ENCODE data around the gene OLFML2A. TPM values are rescaled to one million over a fixed set of nuclear protein-coding genes. Genes with fewer than 3 reads are reported as not detected.

The OLFML2A gene
- total and polyA plus RNA-seq, 2 of the 13 experiments (the other 11 are each of a cell fraction or from before 2014, with no cell fraction given) = 0.01 to 0.02 TPM

DNA sequence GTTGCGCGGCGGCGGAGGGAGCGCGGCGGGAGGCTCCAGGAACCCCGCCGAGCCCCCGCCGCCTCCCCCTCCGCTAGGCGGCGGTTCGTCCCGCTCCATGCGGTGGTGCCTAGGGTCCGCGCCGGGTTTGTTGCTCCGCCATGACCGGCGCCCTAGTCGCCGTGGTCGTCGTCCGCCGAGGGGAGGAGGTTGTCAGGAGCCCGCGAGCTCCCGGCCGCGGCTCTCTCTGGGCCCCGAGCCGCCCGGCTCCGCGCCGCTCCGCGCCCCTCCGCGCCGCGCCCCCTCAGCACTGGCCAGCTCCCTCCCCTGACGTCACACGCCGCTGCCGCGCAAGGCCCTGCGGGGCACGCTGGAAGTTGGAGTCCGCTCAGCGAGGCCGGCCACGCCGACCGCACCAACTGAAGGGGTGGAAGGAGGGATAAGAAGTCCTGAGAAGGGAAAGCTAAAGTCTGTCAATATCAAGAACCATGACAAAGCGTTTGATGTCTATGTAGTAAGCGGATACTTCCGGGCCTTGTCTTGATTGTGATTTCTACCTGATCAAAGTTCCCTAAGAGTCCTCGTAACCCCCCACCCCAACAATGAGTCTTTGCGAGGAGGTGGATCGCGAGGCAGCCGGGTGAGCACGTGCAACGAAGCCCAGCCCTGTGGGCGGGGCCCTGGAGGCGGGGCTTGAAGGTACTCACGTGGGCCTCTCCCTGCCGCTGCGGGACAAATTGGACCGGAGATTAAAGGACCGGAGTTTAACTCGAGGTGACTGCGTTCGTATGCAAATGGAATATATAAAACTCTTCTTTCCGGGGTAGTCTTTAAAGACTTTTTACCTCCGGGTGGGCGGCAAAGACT lies 5.7 kb upstream of the OLFML2A start, which contains the start of gene NR6A1 (continued):
- no peak for TF ChIP-seq HMG20A (CRISPR knock-in tag; IDR thresholded peaks at IDR 0.05; ENCODE audit: borderline replicate concordance)
- no peak for TF ChIP-seq RFXANK (CRISPR knock-in tag; IDR thresholded peaks at IDR 0.05)
- no peak for TF ChIP-seq DPF2 (CRISPR knock-in tag; IDR thresholded peaks at IDR 0.05; ENCODE audit: borderline replicate concordance, low read depth)
- TF ChIP-seq RELA (CRISPR knock-in tag; IDR thresholded peaks at IDR 0.05) = no peak
- TF ChIP-seq POGZ (CRISPR knock-in tag; IDR thresholded peaks at IDR 0.05) = 0 out of 2 replicates have a peak, but pooled peaks have one; percentile 35
- peak; percentile 78; the same call in 1 of the 2 replicates for TF ChIP-seq ZNF567 (CRISPR knock-in tag; IDR thresholded peaks at IDR 0.05; ENCODE audit: borderline replicate concordance)
- TF ChIP-seq GABPA (IDR thresholded peaks at IDR 0.05; ENCODE audit: low read depth, low read length) = no peak
- TF ChIP-seq GABPA (CRISPR knock-in tag; IDR thresholded peaks at IDR 0.05; ENCODE audit: low read depth) = peak; percentile 66
- TF ChIP-seq NFRKB (IDR thresholded peaks at IDR 0.05) = no peak
- TF ChIP-seq HNRNPUL1 (IDR thresholded peaks at IDR 0.05; ENCODE audit: low read depth, low read length) = no peak
- TF ChIP-seq HOXA9 (CRISPR knock-in tag; IDR thresholded peaks at IDR 0.05; ENCODE audit: borderline replicate concordance) = no peak
- TF ChIP-seq RARA (CRISPR knock-in tag; IDR thresholded peaks at IDR 0.05) = no peak
- TF ChIP-seq KLF6 (CRISPR knock-in tag; IDR thresholded peaks at IDR 0.05) = 0 out of 2 replicates have a peak, but pooled peaks have one; percentile 42
- peak; percentile 72 for TF ChIP-seq ZMYM4 (CRISPR knock-in tag; IDR thresholded peaks at IDR 0.05)
- no peak for TF ChIP-seq PRMT3 (CRISPR knock-in tag; IDR thresholded peaks at IDR 0.05; ENCODE audit: borderline replicate concordance, low read depth)
- no peak for TF ChIP-seq ZNF296 (CRISPR knock-in tag; conservative IDR thresholded peaks at IDR 0.05)
- TF ChIP-seq NCOA5 (CRISPR knock-in tag; IDR thresholded peaks at IDR 0.05) = no peak
- no peak for TF ChIP-seq ZNF569 (CRISPR knock-in tag; IDR thresholded peaks at IDR 0.05; ENCODE audit: borderline replicate concordance)
- no peak for TF ChIP-seq CC2D1A (CRISPR knock-in tag; IDR thresholded peaks at IDR 0.05)
- TF ChIP-seq SSRP1 (CRISPR knock-in tag; IDR thresholded peaks at IDR 0.05) = no peak
- TF ChIP-seq, protein P1, sequence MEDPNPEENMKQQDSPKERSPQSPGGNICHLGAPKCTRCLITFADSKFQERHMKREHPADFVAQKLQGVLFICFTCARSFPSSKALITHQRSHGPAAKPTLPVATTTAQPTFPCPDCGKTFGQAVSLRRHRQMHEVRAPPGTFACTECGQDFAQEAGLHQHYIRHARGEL (CRISPR knock-in tag; IDR thresholded peaks at IDR 0.05) = no peak
- peak; percentile 51 for TF ChIP-seq KLF12 (CRISPR knock-in tag; IDR thresholded peaks at IDR 0.05; ENCODE audit: borderline replicate concordance)
- TF ChIP-seq, protein P2, sequence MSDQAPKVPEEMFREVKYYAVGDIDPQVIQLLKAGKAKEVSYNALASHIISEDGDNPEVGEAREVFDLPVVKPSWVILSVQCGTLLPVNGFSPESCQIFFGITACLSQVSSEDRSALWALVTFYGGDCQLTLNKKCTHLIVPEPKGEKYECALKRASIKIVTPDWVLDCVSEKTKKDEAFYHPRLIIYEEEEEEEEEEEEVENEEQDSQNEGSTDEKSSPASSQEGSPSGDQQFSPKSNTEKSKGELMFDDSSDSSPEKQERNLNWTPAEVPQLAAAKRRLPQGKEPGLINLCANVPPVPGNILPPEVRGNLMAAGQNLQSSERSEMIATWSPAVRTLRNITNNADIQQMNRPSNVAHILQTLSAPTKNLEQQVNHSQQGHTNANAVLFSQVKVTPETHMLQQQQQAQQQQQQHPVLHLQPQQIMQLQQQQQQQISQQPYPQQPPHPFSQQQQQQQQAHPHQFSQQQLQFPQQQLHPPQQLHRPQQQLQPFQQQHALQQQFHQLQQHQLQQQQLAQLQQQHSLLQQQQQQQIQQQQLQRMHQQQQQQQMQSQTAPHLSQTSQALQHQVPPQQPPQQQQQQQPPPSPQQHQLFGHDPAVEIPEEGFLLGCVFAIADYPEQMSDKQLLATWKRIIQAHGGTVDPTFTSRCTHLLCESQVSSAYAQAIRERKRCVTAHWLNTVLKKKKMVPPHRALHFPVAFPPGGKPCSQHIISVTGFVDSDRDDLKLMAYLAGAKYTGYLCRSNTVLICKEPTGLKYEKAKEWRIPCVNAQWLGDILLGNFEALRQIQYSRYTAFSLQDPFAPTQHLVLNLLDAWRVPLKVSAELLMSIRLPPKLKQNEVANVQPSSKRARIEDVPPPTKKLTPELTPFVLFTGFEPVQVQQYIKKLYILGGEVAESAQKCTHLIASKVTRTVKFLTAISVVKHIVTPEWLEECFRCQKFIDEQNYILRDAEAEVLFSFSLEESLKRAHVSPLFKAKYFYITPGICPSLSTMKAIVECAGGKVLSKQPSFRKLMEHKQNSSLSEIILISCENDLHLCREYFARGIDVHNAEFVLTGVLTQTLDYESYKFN (CRISPR knock-in tag; conservative IDR thresholded peaks at IDR 0.05) = no peak
- TF ChIP-seq, protein P3, sequence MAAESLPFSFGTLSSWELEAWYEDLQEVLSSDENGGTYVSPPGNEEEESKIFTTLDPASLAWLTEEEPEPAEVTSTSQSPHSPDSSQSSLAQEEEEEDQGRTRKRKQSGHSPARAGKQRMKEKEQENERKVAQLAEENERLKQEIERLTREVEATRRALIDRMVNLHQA (CRISPR knock-in tag; IDR thresholded peaks at IDR 0.05) = no peak
- TF ChIP-seq RFX1 (IDR thresholded peaks at IDR 0.05) = no peak
- 0 out of 2 replicates have a peak, but pooled peaks have one; percentile 16 for TF ChIP-seq NCOA2 (CRISPR knock-in tag; IDR thresholded peaks at IDR 0.05)
- no peak for TF ChIP-seq SIX4 (CRISPR knock-in tag; IDR thresholded peaks at IDR 0.05)
- peak; percentile 53 for TF ChIP-seq RXRB (CRISPR knock-in tag; IDR thresholded peaks at IDR 0.05; ENCODE audit: borderline replicate concordance)
- TF ChIP-seq, protein P4, sequence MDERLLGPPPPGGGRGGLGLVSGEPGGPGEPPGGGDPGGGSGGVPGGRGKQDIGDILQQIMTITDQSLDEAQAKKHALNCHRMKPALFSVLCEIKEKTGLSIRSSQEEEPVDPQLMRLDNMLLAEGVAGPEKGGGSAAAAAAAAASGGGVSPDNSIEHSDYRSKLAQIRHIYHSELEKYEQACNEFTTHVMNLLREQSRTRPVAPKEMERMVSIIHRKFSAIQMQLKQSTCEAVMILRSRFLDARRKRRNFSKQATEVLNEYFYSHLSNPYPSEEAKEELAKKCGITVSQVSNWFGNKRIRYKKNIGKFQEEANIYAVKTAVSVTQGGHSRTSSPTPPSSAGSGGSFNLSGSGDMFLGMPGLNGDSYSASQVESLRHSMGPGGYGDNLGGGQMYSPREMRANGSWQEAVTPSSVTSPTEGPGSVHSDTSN (CRISPR knock-in tag; IDR thresholded peaks at IDR 0.05) = no peak

Data from HepG2 (cell line).